Right lobe of liver (tissue), 6 donors: ENCODE measurements around the gene PPP1R14C. TPM values are rescaled to one million over a fixed set of nuclear protein-coding genes. Genes with fewer than 3 reads are reported as not detected.

ENCODE experiments used
- ATAC-seq, 4 donors: fragments of 200-7000 bp; cut with Tn5 transposase; one replicate each; pipeline ENCODE4 v1.9.1; 2020; ENCODE audit warnings: mild to moderate bottlenecking in 4 of 4, moderate library complexity in 4 of 4
- DNase-seq, 3 donors: peaks; one replicate each; pipeline ENCODE4 v3.0.0-alpha.2; 2020
- H3K27ac ChIP-seq, 3 donors: fragments of 200-600 bp; one replicate each; pipeline ENCODE4 v1.8.0; 2022
- H3K27me3 ChIP-seq, 2 donors: fragments of 200-600 bp; one replicate each; pipeline ENCODE4 v1.8.0; 2022
- H3K36me3 ChIP-seq, 4 donors: fragments of 200-600 bp; sonication (generic) in 1 of 4; one replicate each; pipeline versions ENCODE4 v1.5.1 to v1.8.0; 2017 to 2022; ENCODE audit warnings: control low read depth in 1 of 4
- H3K4me1 ChIP-seq, 4 donors: fragments of 200-600 bp; sonication (generic) in 1 of 4; one replicate each; pipeline versions ENCODE4 v1.5.1 to v1.8.0; 2017 to 2022; ENCODE audit warnings: control low read depth in 1 of 4
- H3K4me3 ChIP-seq, 3 donors: fragments of 200-600 bp; one replicate each; pipeline ENCODE4 v1.8.0; 2022
- H3K9me3 ChIP-seq, 4 donors: fragments of 200-600 bp; sonication (generic) in 1 of 4; one replicate each; pipeline versions ENCODE4 v1.5.1 to v1.8.0; 2017 to 2022; ENCODE audit warnings: control low read depth in 1 of 4
- CTCF ChIP-seq, 4 donors: fragments of 200-600 bp in 3 of 4; fragments of 450-650 bp in 1 of 4; IDR thresholded peaks; one replicate each; pipeline versions ENCODE4 v1.5.1 to v1.8.0; 2016 to 2022; ENCODE audit warnings: antibody characterized with exemption in 4 of 4, mild to moderate bottlenecking in 2 of 4
- POLR2A ChIP-seq: fragments of 450-650 bp; IDR thresholded peaks from one replicate; pipeline ENCODE4 v1.6.1; 2017; ENCODE audit warnings: antibody characterized with exemption, mild to moderate bottlenecking
- WGBS: methylation state at CpG from one replicate; pipeline ENCODE4 v1.1.6; 2018; ENCODE audit warnings: low coverage, low lambda C conversion rate; ENCODE audit not compliant: insufficient coverage; ENCODE audit errors: missing lambda C conversion rate; 5-methylcytosine and 5-hydroxymethylcytosine counted together
- intact Hi-C, 2 donors: fragments of 100-400 bp; cut with DNase I; formaldehyde crosslinking; loops; one replicate each; pipeline versions ENCODE4 v1.11.2 to v1.14.1; 2022
- total RNA-seq, 6 experiments: library from RNA; depleted of rRNA in 2 of 6; stranded (reverse); fragments of >200 nt in 2 of 6; fragmentation: NEBNext Ultra II Directional in 3 of 6; extraction: Animal tissue kit (Norgen Biotek cat#: 25700) in 3 of 6; gene quantifications; one replicate each; pipeline versions ENCODE4 v1.1.0 to v1.2.4, GENCODE V29; 2016 to 2023
- donor health status: DM: no; HTN: yes; CAD: no.
- donor health status: DM: no; HTN: no; CAD: no.
- donor health status: DM: no; HTN: no; CAD: no.
- donor health status: DM: no; HTN: yes; CAD: no.
- donor health status: DM: no; HTN: yes; CAD: no.

PPP1R14C gene
- total RNA-seq, 6 experiments from 2014 or later, result not detected

- Histone ChIP-seq H3K27me3 (no peaks in the 10 kb centered on the region), H3K27ac (no peak overlapping the region), H3K9me3 (no peaks in the 10 kb centered on the region), H3K4me1 (no peaks in the 10 kb centered on the region), H3K4me3 (no peak overlapping the region), H3K36me3 (no peaks in the 10 kb centered on the region)
- 69% methylated on average over 2 of the region's 2 CpGs for WGBS
- TF ChIP-seq POLR2A (no peak), CTCF (IDR thresholded peaks at IDR 0.05) (no peak)
- ATAC-seq, result no peak
- intact Hi-C loops, result no loop called here
- no peak for DNase-seq
Observed at GRCh38 chr6:150249261-150249660, 106.4 kb downstream of the PPP1R14C start.

- Histone ChIP-seq H3K9me3 (no peaks in the 10 kb centered on the region), H3K36me3 (no peaks in the 10 kb centered on the region), H3K4me3 (no peak overlapping the region), H3K27ac (no peak overlapping the region), H3K4me1 (no peaks in the 10 kb centered on the region), H3K27me3 (no peaks in the 10 kb centered on the region)
- WGBS, result 56% methylated on average over 4 of the region's 4 CpGs
- TF ChIP-seq CTCF (IDR thresholded peaks at IDR 0.05) (no peak), POLR2A (no peak)
- intact Hi-C loops, result no loop called here
- DNase-seq (no peak), ATAC-seq (no peak)
Observed at GRCh38 chr6:150250826-150251225, 108.0 kb downstream of the PPP1R14C start.

GRCh38 chr6:150251566-150252186, 108.8 kb downstream of the PPP1R14C start:
- intact Hi-C loops, result no loop called here
- no peaks in the 10 kb centered on the region for H3K9me3 ChIP-seq
- no peak overlapping the region for H3K4me3 ChIP-seq
- H3K36me3 ChIP-seq, result no peaks in the 10 kb centered on the region
- no peaks in the 10 kb centered on the region for H3K27me3 ChIP-seq
- DNase-seq (no peak), ATAC-seq (no peak)
- no peaks in the 10 kb centered on the region for H3K4me1 ChIP-seq
- H3K27ac ChIP-seq, result no peak overlapping the region
- WGBS, result 93% methylated on average over 3 of the region's 6 CpGs
- TF ChIP-seq CTCF (IDR thresholded peaks at IDR 0.05) (no peak), POLR2A (no peak)

GRCh38 chr6:150252714-150253444, 110.0 kb downstream of the PPP1R14C start:
- ATAC-seq (no peak), DNase-seq (no peak)
- Histone ChIP-seq H3K9me3 (no peaks in the 10 kb centered on the region), H3K4me1 (no peaks in the 10 kb centered on the region), H3K4me3 (no peak overlapping the region), H3K36me3 (no peaks in the 10 kb centered on the region), H3K27me3 (no peaks in the 10 kb centered on the region), H3K27ac (no peak overlapping the region)
- intact Hi-C loops, result no loop called here
- TF ChIP-seq CTCF (IDR thresholded peaks at IDR 0.05), result no peak
- TF ChIP-seq POLR2A, result no peak
- WGBS, result 69% methylated on average over 6 of the region's 6 CpGs
